Measurements from ENCODE around the gene PACRG. TPM values are rescaled to one million over a fixed set of nuclear protein-coding genes. Genes with fewer than 3 reads are reported as not detected.

PACRG gene
- total and polyA plus RNA-seq, 2 of the 13 experiments (the other 11 are each of a cell fraction or from before 2014, with no cell fraction given) = 0.13 TPM; not detected in 1

- no peak for TF ChIP-seq SKI (IDR thresholded peaks at IDR 0.05; ENCODE audit: partially characterized antibody)
- peak; percentile 45; the same call in 1 of the 2 replicates for TF ChIP-seq GATAD2A (CRISPR knock-in tag; IDR thresholded peaks at IDR 0.05)
- peak; percentile 86 for TF ChIP-seq ZHX1 (CRISPR knock-in tag; IDR thresholded peaks at IDR 0.05; ENCODE audit: low read depth)
- TF ChIP-seq ZNF205 (CRISPR knock-in tag; IDR thresholded peaks at IDR 0.05) = 0 out of 2 replicates have a peak, but pooled peaks have one; percentile 20
- TF ChIP-seq ISX (CRISPR knock-in tag; conservative IDR thresholded peaks at IDR 0.05) = 0 out of 2 replicates have a peak, but pooled peaks have one; percentile 27
- TF ChIP-seq PATZ1 (CRISPR knock-in tag; IDR thresholded peaks at IDR 0.05) = peak; percentile 97
- no peak for TF ChIP-seq AKNA (CRISPR knock-in tag; IDR thresholded peaks at IDR 0.05; ENCODE audit: borderline replicate concordance)
- peak; percentile 78; the same call in 1 of the 2 replicates for TF ChIP-seq BCL3 (CRISPR knock-in tag; IDR thresholded peaks at IDR 0.05)
- TF ChIP-seq ZNF788 (CRISPR knock-in tag; IDR thresholded peaks at IDR 0.05; ENCODE audit: borderline replicate concordance) = peak; percentile 86; the same call in 1 of the 2 replicates
- TF ChIP-seq KAT7 (CRISPR knock-in tag; IDR thresholded peaks at IDR 0.05; ENCODE audit: borderline replicate concordance) = peak; percentile 26; the same call in 1 of the 2 replicates
- TF ChIP-seq ZGPAT (CRISPR knock-in tag; IDR thresholded peaks at IDR 0.05) = peak; percentile 90
- peak; percentile 54; the same call in 1 of the 2 replicates for TF ChIP-seq E2F1 (CRISPR knock-in tag; IDR thresholded peaks at IDR 0.05)
- TF ChIP-seq ATF1 (CRISPR knock-in tag; IDR thresholded peaks at IDR 0.05) = peak; percentile 87
- TF ChIP-seq SUZ12 (IDR thresholded peaks at IDR 0.05; ENCODE audit: low read depth, low read length) = peak; percentile 88
These were observed at the start of gene PACRG, which contains the start of gene PRKN (continued) for GRCh38 chr6:162727322-162728182.
